GM18511 (cell line): ENCODE results near the gene EPHA8.

Source experiments
- ATAC-seq: cut with Tn5 transposase; IDR thresholded peaks from one replicate; pipeline ENCODE4 v1.9.1; 2021; ENCODE audit warnings: mild to moderate bottlenecking, moderate library complexity; ENCODE audit not compliant: unreplicated experiment

Gene EPHA8

GRCh38 chr1:22563671-22564602 is 648 bp downstream of the EPHA8 start:
- ATAC-seq = no peak

- no peak for ATAC-seq
These were observed 2.9 kb downstream of the EPHA8 start for GRCh38 chr1:22566161-22566560.

GRCh38 chr1:22567197-22567596 is 3.9 kb downstream of the EPHA8 start:
- no peak for ATAC-seq

GRCh38 chr1:22567994-22568393 is 4.7 kb downstream of the EPHA8 start:
- no peak for ATAC-seq

- no peak for ATAC-seq
These were observed 6.0 kb downstream of the EPHA8 start for GRCh38 chr1:22569269-22569668.

GRCh38 chr1:22570140-22570909 is 7.0 kb downstream of the EPHA8 start:
- ATAC-seq = no peak

GRCh38 chr1:22572818-22573217 is 9.5 kb downstream of the EPHA8 start:
- no peak for ATAC-seq

GRCh38 chr1:22573237-22573636 is 9.9 kb downstream of the EPHA8 start:
- ATAC-seq = no peak

GRCh38 chr1:22575532-22576149 is 12.4 kb downstream of the EPHA8 start:
- ATAC-seq = no peak

- ATAC-seq = no peak
These were observed 12.9 kb downstream of the EPHA8 start for GRCh38 chr1:22576150-22576544.

GRCh38 chr1:22576617-22577016 is 13.3 kb downstream of the EPHA8 start:
- no peak for ATAC-seq

- ATAC-seq = no peak
These were observed 15.6 kb downstream of the EPHA8 start for GRCh38 chr1:22578732-22579361.

- no peak for ATAC-seq
These were observed 16.4 kb downstream of the EPHA8 start for GRCh38 chr1:22579541-22580155.

- ATAC-seq = no peak
These were observed 19.7 kb downstream of the EPHA8 start for GRCh38 chr1:22582661-22583635.

- ATAC-seq = no peak
These were observed 20.8 kb downstream of the EPHA8 start for GRCh38 chr1:22584001-22584562.

- ATAC-seq = no peak
These were observed 21.7 kb downstream of the EPHA8 start for GRCh38 chr1:22584970-22585369.

- ATAC-seq = no peak
These were observed 22.2 kb downstream of the EPHA8 start for GRCh38 chr1:22585471-22585870.

GRCh38 chr1:22586356-22587130 is 23.3 kb downstream of the EPHA8 start:
- no peak for ATAC-seq
